ENCODE data around the gene IZUMO3.
"Not testable (repeated sequence)": the region's sequence is repeated elsewhere in the genome, so short reads cannot be mapped to it uniquely, and the experiment has no call there.

Gene IZUMO3

GRCh38 chr9:24545847-24546522 is at the start of gene IZUMO3:
Gene IZUMO3, minus strand, starts transcription at chr9:24545897. Its CDS starts 248 bp downstream, at chr9:24545649.
- DNase-seq: no peak

- DNase-seq: no peak
These were observed 48.6 kb upstream of the IZUMO3 start for GRCh38 chr9:24594234-24594850.

- no peak for DNase-seq
These were observed 44.7 kb upstream of the IZUMO3 start for GRCh38 chr9:24590432-24590831.

- no peak for DNase-seq
These were observed 42.2 kb upstream of the IZUMO3 start for GRCh38 chr9:24587883-24588282.

GRCh38 chr9:24582146-24583126 is 36.7 kb upstream of the IZUMO3 start:
- DNase-seq: no peak

- DNase-seq: not testable (repeated sequence)
These were observed 34.3 kb upstream of the IZUMO3 start for GRCh38 chr9:24580005-24580404.

- DNase-seq: no peak
These were observed 26.7 kb upstream of the IZUMO3 start for GRCh38 chr9:24572406-24572805.

- no peak for DNase-seq
These were observed 16.3 kb upstream of the IZUMO3 start for GRCh38 chr9:24561957-24562356.

- no peak for DNase-seq
These were observed 7.5 kb upstream of the IZUMO3 start for GRCh38 chr9:24553183-24553552.

GRCh38 chr9:24552526-24553182 is 7.0 kb upstream of the IZUMO3 start:
- no peak for DNase-seq

- no peak for DNase-seq
These were observed 412 bp downstream of the IZUMO3 start for GRCh38 chr9:24545285-24545684.

GRCh38 chr9:24518545-24518944 is 27.2 kb downstream of the IZUMO3 start:
- DNase-seq: no peak

GRCh38 chr9:24516463-24516862 is 29.2 kb downstream of the IZUMO3 start:
- DNase-seq: no peak

GRCh38 chr9:24509850-24510249 is 35.8 kb downstream of the IZUMO3 start:
- DNase-seq: no peak

GRCh38 chr9:24504521-24504920 is 41.2 kb downstream of the IZUMO3 start:
- DNase-seq: no peak

- no peak for DNase-seq
These were observed 43.3 kb downstream of the IZUMO3 start for GRCh38 chr9:24502206-24502937.

GRCh38 chr9:24500761-24501160 is 44.9 kb downstream of the IZUMO3 start:
- no peak for DNase-seq

- DNase-seq: no peak
These were observed 47.1 kb downstream of the IZUMO3 start for GRCh38 chr9:24498632-24499031.

GRCh38 chr9:24497671-24498070 is 48.0 kb downstream of the IZUMO3 start:
- DNase-seq: no peak

All from CD4-positive, alpha-beta T cell treated with Interleukin-17A for 1 hour (primary cell).